NCI-H510A (cell line): ENCODE measurements around the gene PRR36.
"Not testable (repeated sequence)": the region's sequence is repeated elsewhere in the genome, so short reads cannot be mapped to it uniquely, and the experiment has no call there.

Experiments
- DNase-seq: peaks from one replicate; lab custom pipeline; 2025; lab: John Stamatoyannopoulos, UW

Gene PRR36

DNA sequence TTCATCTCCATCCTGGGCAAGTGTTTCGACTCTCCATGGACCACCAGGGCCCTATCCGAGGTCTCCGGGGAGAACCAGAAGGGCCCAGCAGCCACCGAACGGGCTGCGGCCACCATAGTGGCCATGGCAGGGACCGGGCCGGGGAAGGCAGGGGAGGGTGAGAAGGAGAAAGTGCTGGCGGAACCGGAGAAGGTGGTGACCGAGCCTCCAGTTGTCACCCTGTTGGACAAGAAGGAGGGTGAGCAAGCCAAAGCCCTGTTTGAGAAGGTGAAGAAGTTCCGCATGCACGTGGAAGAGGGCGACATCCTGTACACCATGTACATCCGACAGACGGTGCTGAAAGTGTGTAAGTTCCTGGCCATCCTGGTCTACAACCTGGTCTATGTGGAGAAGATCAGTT, 24.8 kb upstream of the PRR36 start:
- DNase-seq: no peak

DNA sequence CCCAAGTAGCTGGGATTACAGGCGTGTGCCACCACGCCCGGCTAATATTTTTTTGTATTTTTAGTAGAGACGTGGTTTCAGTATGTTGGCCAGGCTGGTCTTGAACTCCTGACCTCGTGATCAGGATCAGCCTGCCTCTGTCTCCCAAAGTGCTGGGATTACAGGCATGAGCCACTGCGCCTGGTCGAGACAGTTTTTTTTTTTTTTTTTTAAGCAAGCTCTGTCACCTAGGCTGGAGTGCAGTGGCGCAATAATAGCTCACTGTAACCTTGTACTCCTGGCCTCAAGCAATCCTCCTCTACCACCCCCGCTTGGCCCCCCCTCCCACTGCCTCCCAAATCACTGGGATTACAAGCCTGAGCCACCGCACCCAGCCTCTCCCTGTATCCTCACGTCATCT, 23.1 kb upstream of the PRR36 start:
- no peak for DNase-seq

DNA sequence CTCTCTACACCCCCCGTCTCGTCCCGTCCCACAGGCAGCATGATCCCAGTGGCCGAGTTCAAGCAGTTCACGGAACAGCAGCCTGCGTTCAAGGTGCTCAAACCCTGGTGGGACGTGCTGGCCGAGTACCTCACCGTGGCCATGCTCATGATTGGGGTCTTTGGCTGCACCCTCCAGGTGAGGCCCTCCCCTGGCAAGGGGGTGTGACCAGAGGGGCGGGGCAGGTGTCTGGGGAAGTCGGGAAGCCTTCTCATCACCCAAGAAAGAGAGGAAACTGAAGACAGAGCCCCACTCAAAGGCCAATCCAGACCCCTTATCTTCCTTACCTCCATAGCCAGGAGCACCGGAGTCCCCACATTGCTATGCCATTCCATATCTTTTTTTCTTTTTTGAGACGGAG, 21.4 kb upstream of the PRR36 start:
- no peak for DNase-seq

DNA sequence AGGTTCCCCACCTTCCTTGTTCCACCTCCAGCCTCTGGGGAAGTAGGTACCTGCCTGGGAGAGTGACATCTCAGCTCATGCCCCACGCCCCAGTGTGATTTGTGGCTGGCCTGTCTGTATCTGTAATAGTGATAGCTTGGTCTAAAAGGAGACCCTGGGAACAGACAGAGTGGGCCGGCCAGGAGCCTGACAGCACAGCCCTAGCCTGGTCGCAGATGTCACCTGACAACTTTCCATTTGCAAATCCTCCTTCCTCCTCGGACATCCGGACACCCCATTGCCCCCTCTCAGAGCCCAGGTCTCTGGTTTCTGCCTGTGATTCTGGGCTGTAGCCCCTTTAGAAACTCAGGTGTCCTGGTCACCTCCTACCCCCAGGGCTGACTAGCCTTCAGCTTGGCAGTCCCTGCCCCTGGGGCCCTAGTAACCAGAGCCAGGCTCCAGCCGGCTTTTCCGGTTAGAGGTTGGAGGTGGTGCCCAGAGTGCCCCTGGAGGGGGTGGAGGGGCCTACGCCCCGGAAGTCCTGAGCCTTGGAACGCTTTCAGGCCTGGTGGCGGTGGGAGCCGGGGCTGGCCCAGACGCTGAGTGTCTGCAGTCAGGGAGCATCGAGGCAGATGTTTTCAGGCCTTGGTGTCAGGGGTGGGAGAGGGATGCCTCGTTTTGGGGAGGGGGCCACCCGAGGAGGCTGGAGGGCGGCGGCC, 20.6 kb upstream of the PRR36 start:
- DNase-seq: peak; percentile 53

DNA sequence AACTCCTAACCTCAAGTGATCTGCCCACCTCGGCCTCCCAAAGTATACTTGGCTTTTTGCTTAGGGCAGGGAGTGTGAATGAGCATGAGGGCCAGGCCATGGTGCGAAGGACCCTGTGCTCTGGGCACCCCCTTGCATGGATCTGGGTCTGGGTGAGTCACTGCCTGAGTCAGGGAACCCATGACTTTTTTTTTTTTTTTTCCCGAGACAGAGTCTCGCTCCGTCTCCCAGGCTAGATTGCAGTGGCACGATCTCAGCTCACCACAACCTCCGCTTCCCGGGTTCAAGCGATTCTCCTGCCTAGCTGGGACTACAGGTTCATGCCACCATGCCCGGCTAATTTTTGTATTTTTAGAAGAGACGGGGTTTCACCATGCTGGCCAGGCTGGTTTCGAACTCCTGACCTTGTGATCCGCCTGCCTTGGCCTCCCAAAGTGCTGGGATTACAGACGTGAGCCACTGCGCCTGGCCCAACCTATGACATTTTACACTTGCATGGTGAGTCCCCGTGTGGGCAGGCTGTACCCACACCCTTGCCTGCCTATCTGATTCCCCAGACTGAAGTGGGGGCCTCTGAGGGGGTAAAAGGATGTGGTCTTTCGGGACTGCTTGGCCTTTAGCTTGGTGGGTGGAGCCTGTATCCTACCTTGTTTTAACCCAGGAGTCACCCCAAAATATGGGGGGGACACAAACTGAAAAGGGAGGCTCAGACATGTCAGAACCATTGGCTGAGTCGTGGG, 19.3 kb upstream of the PRR36 start:
- DNase-seq: not testable (repeated sequence)

DNA sequence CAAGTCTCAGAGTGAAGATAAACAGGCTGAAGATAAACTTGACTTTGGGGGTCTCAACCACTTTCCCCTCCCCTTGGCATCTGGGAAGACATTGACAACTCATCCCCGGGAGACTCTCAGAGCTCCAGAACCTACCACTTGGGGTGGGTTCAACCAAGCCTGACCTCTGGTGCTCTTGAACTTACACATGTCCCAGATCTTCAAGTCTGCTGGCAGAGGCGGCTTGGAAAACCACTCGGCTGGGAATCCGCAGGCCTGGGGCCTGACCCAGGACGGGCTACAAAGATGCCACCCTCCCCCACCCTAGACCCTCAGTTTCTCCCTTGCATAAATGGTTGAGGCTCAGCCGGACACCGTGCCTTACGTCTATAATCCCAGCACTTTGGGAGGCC, 14.6 kb upstream of the PRR36 start:
- no peak for DNase-seq

DNA sequence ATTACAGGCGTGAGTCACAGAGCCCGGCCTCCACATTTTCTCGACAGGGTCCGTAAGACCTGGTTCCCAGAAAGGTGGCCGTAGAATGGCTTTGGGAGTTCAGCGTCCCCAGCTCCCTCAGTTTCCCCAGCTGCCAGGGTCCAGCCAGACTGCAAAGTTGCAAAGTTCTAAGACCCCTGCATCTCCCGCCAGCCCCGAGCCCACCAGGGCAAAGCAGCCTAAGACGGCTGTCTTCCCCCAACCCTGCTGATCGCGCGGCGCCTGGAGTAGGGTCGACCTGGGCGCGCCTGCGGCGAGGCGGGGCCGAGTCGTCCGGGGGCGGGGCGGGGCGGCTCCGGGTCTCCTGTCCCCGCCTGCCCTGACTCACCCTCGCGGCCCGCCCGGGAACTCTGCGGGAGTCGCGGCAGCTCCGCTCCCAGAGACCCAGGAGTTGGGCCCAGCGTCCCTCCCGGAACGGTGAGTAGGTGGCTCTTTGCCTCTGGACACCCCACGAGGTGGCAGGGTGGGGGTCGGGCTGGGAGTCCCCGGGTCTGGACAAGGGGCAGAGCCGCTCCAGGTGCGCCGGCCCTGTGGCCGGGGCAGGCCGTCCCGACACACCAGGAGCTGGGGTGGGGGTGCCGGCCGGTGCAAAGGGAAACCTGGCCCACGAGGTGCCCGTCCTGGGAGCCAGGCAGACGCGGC, 14.1 kb upstream of the PRR36 start, which contains the start of gene LRRC8E:
LRRC8E (plus strand) TSS at position 366 of the 681 bp plus-strand sequence. CDS start 7,094 bp downstream, outside the sequence.
- DNase-seq: peak; percentile 47

DNA sequence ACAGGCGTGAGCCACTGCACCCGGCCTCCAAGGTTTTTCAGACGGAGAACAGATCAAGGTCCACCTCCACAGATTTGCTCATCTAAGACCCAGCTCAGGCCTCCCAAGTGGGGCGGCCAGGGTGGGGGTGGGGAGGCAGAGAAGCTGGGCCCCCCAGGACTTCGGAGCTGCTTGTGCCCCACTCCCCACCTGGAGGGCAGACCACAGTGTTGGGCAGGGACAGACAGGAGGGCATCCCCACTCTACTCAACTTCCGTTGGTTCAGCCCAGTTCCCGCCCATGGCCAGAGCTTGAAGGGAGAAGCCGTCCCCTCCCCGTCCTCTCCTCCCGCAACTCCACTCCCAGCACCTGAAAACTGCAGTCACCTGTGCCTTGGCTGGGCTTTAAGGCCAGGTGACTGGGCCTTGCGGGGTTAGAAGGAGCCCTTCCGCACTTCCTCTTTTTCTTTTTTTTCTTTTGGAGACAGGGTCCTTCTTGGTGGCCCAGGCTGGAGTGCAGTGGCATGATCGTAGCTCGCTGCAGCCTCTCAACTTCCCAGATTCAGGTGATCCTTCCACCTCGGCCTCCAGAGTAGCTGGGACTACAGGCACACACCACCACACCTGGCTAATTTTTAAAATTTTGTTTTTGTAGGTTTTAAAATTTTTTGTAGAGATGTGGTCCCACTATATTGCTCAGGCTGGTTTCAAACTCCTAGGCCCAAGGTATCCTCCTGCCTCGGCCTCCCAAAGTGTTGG, 13.4 kb upstream of the PRR36 start:
- no peak for DNase-seq

DNA sequence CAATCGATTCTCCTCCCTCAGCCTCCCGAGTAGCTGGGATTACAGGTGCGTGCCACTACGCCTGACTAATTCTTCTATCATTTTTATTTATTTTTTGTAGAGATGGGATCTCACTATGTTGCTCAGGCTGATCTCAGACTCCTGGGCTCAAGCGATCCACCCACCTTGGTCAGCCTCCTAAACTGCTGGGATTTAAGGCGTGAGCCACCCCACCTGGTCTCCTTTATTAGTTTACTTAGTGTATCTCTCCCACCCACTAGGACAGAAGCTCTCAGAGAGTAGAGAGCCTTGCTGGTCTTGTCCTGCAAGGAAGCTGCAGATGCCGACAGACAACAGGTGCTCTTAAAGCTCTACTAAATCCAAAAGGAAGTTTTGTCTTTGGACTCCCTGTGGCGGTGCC, 11.6 kb upstream of the PRR36 start:
- DNase-seq: no peak

DNA sequence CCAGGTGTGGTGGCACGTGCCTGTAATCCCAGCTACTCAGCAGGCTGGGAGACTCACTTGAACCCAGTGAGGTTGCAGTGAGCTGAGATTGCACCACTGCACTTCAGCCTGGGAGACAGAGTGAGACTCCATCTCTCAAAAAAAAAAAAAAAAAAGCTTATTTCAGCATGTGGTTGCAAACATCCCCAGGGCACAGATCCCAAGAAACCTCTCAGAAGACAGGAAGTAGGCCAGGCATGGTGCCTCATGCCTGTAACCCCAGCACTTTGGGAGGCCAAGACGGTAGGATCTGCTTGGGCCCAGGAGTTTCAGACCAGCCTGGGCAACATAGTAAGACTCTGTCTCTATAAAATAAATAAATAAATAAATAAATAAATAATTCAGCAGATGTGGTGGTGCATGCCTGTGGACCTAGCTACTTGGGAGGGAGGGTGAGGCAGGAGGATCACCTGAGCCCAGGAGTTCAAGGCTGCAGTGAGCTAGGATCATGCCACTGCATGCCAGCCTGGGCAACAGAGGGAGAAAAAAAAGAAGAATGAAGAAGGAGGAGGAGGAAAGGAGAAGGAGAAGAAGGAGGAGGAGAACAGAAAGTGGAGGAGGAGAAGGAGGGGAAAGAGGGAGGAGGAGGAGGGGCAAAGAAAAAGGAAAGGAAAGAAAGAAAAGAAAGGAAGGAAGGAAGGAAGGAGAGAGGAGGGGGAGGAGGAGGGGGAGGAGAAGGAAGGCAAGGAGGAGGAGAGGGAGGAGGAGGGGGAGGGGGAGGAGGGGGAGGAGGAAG, 9.8 kb upstream of the PRR36 start:
- DNase-seq: no peak

DNA sequence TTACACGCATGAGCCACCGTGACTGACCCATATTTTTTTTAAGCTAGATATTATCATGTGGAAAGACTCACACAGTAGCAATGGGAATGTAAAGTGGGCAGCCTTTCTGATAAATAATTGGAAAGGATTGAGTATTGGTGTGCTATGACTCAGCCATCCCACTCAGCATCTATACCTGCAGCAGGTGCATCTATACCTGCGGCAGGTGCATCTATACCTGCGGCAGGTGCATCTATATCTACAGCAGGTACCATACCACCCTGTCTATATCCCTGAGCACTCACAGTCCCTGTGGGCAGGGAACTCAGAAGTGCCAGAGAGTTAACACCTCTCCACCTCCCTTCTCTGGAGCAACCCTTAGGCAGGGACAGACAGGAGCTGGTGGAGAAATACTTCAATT, 8.9 kb upstream of the PRR36 start:
- DNase-seq: peak; percentile 69

DNA sequence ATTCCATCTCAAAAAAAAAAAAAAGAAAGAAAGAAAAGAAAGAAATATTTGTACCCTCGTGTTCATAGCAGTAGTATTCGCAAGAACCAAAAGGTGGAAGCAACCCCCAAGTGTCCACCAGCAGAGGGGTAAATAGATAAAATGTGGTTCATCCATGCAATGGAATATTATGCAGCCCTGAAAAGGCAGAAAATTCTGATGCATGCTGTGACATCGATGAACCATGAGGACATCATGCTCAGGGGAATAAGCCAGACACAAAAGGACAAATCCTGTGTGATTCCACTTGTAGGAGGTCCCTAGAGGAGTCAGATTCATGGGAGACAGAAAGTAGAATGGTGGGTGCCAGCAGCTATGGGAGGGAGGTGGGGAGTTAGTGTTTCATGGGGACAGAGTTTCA, 7.7 kb upstream of the PRR36 start:
- no peak for DNase-seq

DNA sequence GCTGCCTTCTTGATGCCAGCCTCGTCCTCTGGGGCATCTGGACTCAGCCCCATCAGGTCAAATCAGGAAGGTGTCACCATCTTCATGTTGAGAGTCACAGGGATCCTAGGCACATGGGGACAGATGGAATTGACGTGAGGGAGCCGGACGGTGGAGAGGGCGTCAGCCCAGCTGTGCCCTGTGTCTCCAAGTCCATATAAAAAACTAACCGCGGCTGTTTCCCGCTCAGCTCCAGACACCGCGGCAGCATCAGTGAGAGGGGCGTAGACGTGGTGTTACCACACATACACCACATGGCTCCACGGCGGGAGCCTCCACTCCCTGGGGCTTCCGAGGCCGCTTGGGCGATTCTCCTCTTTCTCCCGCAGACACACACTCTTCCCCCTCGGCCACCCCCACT, 5.6 kb upstream of the PRR36 start:
- DNase-seq: no peak

DNA sequence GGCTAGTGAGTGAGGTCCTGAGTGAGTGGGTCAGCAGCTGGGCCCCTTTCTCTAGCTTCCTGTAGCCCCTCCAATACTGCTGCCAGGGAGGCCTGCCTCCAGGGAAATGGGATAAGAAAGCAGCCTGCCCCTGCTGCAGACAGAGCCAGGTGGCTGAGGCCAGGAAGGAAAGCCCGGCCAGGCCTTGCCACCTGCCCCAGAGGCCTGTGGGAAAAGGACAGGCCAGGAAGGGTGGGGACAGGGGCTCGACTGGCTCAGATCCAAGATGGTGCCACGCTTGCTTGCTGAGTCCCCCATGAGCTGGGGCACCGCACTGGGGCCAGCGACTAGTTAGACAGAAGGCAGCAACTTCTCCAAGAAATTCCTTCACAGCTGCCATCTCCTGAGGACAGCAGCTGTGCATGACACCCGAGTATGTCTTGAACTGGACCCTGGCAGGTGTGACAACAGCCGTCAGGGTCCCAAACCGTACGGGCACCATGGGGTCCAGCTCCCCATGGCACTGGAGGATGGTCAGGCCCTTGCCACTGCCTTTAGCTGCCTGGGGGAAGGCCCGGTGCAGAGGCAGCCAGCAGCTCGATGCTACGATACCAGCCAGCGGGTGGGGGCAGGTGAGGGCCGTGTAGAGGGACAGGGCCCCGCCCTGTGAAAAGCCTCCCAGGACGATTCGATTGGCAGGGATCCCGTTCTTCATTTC, 5.1 kb upstream of the PRR36 start:
- DNase-seq: no peak

DNA sequence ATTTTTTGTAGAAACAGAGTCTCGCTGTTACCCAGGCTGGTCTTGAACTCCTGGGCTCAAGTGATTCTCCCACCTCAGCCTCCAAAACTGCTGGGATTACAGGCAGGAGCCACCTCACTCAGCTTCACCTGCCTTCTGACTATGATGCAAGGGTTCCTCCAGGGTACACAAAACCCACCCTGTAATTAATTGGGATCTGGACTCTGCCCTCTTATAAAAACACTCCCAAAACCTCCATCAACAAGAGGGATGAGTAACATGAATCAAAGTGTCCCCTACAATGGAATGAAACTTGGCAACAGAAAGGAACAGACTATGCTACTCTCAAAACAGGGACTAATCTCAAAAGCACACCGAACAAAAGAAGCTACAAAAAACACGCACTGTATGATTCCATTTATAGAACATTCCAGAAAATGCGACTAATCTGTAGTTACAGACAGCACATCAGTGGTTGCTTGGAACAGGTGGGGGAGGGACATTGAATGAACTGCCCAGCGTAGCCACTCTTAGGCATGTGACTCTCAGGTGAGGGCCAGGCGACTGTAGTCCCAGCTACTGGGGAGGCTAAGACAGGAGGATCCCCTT, 3.2 kb upstream of the PRR36 start:
- no peak for DNase-seq

DNA sequence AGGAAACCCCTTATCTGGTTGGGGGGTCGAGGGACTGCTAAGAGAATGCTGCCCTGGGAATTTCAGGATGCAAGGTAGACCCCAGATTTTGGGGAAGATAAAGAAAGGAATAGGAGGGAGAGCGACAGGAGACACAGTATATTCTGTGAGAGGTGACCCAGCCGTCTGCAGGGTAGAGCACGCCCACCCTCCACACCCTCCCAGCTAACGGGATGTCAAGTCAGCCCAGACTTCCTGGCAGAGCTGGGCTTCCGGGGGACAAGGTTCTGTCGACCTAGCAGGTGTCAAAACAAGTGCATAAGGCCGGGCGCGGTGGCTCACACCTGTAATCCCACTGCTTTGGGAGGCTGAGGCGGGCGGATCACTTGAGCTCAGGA, 695 bp upstream of the PRR36 start:
- no peak for DNase-seq

DNA sequence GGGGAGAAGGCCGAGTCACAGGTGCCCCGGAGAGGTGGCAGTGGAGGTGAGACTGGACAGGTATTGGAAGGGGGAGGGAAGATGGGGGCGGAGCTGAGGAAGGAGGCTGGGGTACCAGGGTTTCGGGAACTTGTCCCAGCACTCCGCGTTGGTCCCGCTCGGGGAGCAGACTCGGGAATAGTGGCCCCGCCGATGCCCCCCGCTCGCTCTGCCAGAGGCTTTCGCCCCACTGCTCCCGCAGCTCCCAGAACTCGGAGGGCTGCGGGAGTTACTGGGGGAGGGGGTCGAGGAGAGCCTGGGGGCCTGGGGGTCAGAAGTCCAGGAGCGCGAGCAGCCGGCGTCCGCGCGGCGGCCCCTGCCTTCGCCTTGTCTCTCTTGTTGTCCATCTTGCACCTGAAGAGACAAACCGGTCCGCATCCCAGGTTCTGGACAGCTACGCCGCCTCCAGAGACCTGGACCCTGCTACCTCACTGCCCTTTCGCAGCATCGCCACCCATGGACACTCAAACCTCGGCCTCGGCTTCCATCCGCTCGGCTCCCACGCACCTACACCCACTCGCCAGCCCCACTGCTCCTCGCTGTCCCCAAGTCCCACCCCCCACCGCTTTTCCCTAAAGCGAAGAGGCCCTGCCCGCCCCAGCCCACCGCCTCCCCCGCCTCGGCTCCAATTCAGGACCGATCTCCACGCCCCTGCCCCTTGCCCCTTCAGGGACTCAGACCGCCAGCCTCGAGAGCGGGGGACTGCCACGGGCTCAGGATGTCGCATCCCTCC, 700 bp downstream of the PRR36 start:
- peak; percentile 36 for DNase-seq

DNA sequence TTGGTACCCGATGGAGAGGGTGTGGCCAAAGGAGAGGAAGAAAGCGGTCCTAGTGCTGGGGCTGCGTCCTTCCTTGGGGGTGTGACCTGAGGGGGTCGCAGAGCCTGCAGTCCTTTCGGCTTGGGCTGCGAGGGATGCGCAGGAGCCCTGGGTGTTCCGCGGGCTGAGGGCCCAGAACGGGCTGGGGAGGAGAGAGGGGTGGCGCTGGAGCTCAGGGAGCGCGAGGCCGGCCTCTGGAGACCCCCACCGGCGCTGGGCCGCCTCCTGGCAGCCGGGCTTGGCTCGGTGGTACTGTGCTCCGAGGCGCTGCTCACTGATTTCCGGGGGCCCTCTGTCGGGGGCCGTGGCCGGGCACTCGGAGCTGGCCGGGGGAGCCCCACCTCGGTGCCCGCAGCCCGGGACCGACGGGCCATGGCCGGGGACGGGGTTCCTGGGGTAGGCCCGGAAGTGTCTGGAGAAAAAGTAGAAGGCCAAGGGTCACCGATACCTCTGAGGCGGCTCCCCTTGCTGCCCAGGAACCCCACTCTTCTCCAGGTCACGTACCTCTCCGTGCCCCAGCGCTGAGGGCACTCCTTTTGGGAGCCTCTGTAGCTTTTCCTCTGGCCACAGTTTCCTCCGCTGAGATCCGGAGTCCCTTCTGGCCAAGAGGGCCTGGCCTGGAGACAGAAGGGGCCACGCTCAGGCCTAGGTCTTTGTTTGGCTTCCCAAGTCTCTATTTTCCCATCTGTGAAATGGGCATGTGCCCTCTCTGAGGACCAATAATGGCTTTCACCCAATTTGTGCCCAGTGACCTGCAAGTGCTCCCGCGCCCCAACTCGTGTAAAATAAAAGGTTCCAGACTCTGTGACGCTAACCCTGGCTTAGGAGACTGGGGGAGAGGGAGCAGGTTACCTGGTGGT, 1.6 kb downstream of the PRR36 start:
- no peak for DNase-seq
